Measurements from ENCODE around the gene DOHH. TPM values are rescaled to one million over a fixed set of nuclear protein-coding genes. Genes with fewer than 3 reads are reported as not detected.

DOHH gene
- total and polyA plus RNA-seq, 4 donors, result 7.8 to 21.5 (median 19.3) TPM

DNA sequence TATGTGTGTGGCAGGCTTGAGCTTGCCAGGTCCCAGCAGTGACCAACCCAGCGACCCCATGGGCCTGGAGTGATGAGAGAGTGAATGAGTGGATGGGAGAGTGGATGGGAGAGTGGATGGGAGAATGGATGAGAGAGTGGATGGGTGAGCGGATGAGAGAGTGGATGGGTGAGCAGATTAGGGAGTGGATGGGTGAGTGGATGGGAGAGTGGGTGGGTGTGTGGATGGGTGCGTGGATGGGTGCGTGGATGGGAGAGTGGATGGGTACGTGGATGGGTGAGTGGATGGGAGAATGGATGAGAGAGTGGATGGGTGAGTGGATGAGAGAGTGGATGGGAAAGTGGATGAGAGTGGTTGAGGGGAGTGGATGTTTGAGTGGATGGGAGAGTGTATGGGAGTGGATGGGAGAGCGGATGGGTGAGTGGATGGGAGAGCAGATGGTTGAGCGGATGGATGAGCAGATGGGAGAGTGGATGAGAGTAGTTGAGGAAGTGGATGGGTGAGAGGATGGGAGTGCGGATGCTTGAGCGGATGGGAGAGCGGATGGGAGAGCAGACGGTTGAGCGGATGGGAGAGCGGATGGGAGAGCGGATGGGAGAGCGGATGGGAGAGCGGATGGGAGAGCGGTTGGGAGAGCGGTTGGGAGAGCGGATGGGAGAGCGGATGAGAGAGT is 28.2 kb upstream of the DOHH start:
- Histone ChIP-seq H3K4me1 (ENCODE audit: control insufficient read depth in 5 of 5, insufficient read depth in 5 of 5, low read length in 5 of 5) (no peaks in the 10 kb centered on the region), H3K27ac (ENCODE audit: low read depth in 1 of 2, low read length in 1 of 2) (no peak overlapping the region), H3K9me3 (ENCODE audit: control insufficient read depth in 4 of 4, insufficient read depth in 3 of 4, low read length in 3 of 4) (no peaks in the 10 kb centered on the region), H3K27me3 (ENCODE audit: control insufficient read depth in 3 of 3, insufficient read depth in 3 of 3, low read length in 2 of 3) (no peaks in the 10 kb centered on the region), H3K4me3 (no peak overlapping the region), H3K9ac (ENCODE audit: insufficient read depth in 1 of 2, low read length in 2 of 2) (no peak overlapping the region), H3K36me3 (ENCODE audit: control insufficient read depth in 4 of 4, insufficient read depth in 4 of 4, low read length in 4 of 4) (peaks cover 7 to 75% (median 37%) of the 10 kb centered on the region in 4 donors)
- TF ChIP-seq, protein P1, sequence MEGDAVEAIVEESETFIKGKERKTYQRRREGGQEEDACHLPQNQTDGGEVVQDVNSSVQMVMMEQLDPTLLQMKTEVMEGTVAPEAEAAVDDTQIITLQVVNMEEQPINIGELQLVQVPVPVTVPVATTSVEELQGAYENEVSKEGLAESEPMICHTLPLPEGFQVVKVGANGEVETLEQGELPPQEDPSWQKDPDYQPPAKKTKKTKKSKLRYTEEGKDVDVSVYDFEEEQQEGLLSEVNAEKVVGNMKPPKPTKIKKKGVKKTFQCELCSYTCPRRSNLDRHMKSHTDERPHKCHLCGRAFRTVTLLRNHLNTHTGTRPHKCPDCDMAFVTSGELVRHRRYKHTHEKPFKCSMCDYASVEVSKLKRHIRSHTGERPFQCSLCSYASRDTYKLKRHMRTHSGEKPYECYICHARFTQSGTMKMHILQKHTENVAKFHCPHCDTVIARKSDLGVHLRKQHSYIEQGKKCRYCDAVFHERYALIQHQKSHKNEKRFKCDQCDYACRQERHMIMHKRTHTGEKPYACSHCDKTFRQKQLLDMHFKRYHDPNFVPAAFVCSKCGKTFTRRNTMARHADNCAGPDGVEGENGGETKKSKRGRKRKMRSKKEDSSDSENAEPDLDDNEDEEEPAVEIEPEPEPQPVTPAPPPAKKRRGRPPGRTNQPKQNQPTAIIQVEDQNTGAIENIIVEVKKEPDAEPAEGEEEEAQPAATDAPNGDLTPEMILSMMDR (IDR thresholded peaks at IDR 0.05; ENCODE audit: control extremely low read depth, extremely low read depth), result no peak
- no peak for DNase-seq
- no peak for ATAC-seq (ENCODE audit: insufficient read depth, low FRiP score)
- WGBS, 2 donors, result 94 to 100% methylated on average over 20 of the region's 20 CpGs

DNA sequence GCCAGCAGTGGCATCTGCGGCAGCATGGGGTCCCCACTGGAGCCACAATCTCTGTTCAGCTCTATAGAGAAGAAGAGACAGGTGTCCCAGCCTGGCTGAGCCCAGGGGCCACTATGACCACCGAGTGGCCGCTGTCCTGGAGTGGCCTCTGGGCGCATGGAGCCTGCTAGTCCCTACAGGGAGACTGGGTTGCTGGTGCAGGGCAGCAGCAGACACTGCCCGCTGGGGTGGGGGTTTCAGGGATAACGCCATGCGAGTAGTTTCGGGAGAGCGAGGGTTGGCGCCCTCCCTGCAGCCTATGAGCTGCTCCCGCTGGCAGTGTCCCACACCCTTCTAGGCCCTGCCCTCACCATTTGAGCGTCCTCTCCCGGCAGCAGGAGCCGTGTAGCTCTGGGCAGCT is 27.6 kb upstream of the DOHH start:
- WGBS, 2 donors, result 97 to 99% methylated on average over 13 to 14 of the region's 14 CpGs
- H3K36me3 ChIP-seq (ENCODE audit: control insufficient read depth in 4 of 4, insufficient read depth in 4 of 4, low read length in 4 of 4), result peaks cover 7 to 74% (median 36%) of the 10 kb centered on the region in 4 donors
- no peak for DNase-seq

DNA sequence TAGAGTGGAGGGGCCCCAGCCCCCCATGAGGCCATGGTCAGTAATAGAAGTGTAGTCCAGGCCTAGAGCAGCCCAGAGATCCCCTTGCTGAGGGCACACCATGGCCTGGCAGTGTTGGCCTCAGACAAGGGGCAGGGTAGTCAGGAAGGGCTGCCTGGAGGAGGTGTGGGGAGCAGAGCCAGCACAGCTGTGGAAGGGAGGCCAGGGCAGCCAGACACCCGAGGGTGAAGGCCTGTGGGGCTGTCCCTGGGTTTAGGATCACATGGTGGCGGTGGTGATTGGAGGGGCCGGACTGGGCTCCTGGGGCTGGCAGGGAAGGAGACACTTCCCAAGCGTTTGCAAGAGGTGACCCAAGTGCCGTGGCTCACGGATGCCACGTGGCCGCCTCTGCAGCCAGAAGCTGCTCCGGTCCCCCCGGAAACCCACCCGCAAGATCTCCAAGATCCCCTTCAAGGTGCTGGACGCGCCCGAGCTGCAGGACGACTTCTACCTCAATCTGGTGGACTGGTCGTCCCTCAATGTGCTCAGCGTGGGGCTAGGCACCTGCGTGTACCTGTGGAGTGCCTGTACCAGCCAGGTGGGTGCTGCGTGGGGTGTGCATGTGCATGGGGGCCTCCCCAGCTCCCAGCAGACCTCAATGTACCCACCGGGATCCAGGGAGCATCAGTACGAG is 26.9 kb upstream of the DOHH start:
- no peak overlapping the region for H3K4me3 ChIP-seq
- no peaks in the 10 kb centered on the region for H3K9me3 ChIP-seq (ENCODE audit: control insufficient read depth in 4 of 4, insufficient read depth in 3 of 4, low read length in 3 of 4)
- 97 to 98% methylated on average over 21 of the region's 21 CpGs for WGBS, 2 donors
- TF ChIP-seq, protein P1 (IDR thresholded peaks at IDR 0.05; ENCODE audit: control extremely low read depth, extremely low read depth), result no peak
- no peaks in the 10 kb centered on the region for H3K4me1 ChIP-seq (ENCODE audit: control insufficient read depth in 5 of 5, insufficient read depth in 5 of 5, low read length in 5 of 5)
- no peak for DNase-seq
- H3K36me3 ChIP-seq (ENCODE audit: control insufficient read depth in 4 of 4, insufficient read depth in 4 of 4, low read length in 4 of 4), result peaks cover 7 to 71% (median 33%) of the 10 kb centered on the region in 4 donors
- H3K27me3 ChIP-seq (ENCODE audit: control insufficient read depth in 3 of 3, insufficient read depth in 3 of 3, low read length in 2 of 3), result no peaks in the 10 kb centered on the region
- no peak for ATAC-seq (ENCODE audit: insufficient read depth, low FRiP score)
- no peak overlapping the region for H3K27ac ChIP-seq (ENCODE audit: low read depth in 1 of 2, low read length in 1 of 2)
- no peak overlapping the region for H3K9ac ChIP-seq (ENCODE audit: insufficient read depth in 1 of 2, low read length in 2 of 2)

More for the DNA sequence above, 27.6 kb upstream of the DOHH start:
- Histone ChIP-seq H3K4me3 (no peak overlapping the region), H3K4me1 (ENCODE audit: control insufficient read depth in 5 of 5, insufficient read depth in 5 of 5, low read length in 5 of 5) (no peaks in the 10 kb centered on the region), H3K27ac (ENCODE audit: low read depth in 1 of 2, low read length in 1 of 2) (no peak overlapping the region), H3K9ac (ENCODE audit: insufficient read depth in 1 of 2, low read length in 2 of 2) (no peak overlapping the region), H3K9me3 (ENCODE audit: control insufficient read depth in 4 of 4, insufficient read depth in 3 of 4, low read length in 3 of 4) (no peaks in the 10 kb centered on the region), H3K27me3 (ENCODE audit: control insufficient read depth in 3 of 3, insufficient read depth in 3 of 3, low read length in 2 of 3) (no peaks in the 10 kb centered on the region)
- TF ChIP-seq, protein P1 (IDR thresholded peaks at IDR 0.05; ENCODE audit: control extremely low read depth, extremely low read depth), result no peak
- no peak for ATAC-seq (ENCODE audit: insufficient read depth, low FRiP score)
